GM19351 (cell line): ENCODE results near the gene BCL2.

Experiments used
- ATAC-seq: cut with Tn5 transposase; IDR thresholded peaks from one replicate; pipeline ENCODE4 v1.9.1; 2021; ENCODE audit warnings: mild to moderate bottlenecking, moderate library complexity; ENCODE audit not compliant: unreplicated experiment

The BCL2 gene

DNA sequence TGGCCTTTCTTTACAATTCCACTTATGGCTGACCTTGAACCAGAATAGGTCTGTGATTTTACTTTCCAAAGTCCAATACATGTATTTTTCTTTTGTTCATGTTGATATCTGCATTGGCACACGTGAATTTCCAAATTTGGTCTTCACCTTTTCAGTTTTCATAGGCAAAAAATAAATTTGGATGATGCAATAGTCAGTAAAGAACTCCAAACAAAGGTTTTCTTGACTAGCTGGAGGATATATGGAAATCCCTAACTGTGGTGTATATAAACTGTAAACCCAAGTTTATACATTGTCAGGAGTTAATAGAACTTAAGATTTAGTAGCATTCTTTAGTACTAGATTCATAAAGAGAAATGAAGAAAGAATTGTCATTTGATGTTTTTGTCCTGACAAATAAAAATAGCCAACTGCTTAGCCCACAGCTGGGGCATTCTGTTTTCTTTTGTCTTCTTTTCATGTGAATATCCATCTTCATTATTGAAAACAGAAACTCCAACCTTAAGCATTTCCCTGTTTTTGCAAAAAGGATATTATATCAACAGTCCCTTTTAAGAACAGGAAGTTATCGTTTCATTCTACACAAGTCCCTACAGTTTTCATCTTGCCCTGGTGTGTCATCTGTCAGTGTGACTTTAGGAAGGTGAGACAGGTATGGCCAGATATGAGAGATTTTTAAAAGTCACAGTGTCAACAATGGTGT, 132.9 kb downstream of the BCL2 start:
- no peak for ATAC-seq

DNA sequence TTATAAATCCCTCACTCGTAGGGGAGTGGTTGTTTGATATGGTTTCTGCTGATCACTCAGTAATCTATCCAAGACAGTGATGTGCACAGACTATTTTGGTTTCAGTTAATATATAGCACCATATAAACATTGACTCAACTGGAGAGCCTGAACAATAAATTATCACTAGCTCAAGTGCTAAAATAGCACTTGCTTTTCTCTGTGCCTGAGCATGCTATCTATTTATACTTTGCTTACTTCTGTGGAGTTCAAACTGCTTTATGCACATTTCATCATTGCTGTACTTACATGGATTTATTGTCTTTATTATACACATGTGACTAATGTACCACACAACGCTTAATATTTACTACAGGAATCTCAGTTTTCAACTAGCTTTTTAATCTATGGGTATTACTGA, 133.6 kb downstream of the BCL2 start:
- ATAC-seq, result no peak

DNA sequence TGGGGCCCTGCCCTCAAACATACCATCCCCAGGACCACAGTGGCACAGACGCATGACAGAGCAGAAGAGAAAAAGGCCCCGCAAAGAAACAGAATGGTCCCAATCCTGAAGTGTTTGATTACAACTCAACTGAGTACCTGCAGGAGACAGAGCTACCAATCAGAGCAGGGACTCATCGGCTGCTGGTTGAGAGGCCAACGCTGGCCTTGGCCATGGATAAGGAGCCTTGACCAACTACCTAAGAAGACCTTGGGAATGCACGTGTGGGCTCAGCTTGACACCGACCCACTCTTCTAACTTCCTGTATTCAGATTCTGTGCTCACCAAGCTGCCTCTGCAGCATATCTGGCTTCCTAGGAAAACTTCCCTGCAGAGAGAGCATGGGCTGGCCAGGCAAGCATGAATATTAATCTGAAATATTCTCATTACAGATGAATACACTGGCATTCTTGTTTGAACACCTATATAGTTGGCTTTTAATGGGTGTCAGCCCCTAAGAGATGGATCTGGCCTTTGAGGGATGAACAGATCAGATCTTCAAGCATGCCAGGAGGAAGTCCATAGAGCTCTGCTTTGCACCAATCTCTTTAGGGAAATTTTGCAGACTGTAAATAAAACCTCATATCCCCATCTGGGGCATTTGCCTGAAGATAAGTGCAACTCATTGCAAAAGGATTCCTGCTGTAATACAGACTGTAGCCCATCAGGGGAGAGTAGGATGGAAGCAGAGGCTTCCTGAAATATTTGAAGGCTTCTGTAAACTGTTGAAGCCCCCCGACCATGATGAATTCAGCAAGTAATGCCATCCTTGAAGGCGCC, 135.4 kb downstream of the BCL2 start:
- ATAC-seq, result no peak

GRCh38 chr18:63183378-63183777, 136.2 kb downstream of the BCL2 start:
- ATAC-seq, result no peak

- no peak for ATAC-seq
Measured at GRCh38 chr18:63182861-63183260, 136.7 kb downstream of the BCL2 start.

DNA sequence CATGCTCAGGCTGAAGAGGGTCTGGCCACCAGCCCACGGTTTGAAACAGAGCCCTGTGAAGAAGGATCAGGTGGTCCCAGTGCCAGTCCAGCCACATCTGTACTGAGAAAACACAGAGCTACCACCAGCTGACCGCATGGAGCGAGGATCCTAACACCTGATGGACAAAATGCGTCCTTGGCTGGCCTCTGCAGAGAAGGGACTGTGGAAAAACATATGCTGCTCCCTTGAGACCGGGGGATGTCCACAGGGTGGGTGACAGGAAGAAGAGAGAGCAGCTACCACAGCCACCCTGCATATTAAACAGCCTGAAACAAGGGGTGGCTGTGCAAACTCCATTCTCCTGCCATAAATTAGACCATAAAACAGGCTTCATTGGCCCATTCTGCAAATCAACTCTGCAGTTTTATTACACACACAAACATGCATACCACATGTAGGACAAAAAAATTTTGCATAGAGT, 137.2 kb downstream of the BCL2 start:
- peak; percentile 31 for ATAC-seq

GRCh38 chr18:63181706-63182309, 137.8 kb downstream of the BCL2 start:
- ATAC-seq, result no peak

- ATAC-seq, result peak; percentile 39
Measured at GRCh38 chr18:63180971-63181376, 138.6 kb downstream of the BCL2 start.

DNA sequence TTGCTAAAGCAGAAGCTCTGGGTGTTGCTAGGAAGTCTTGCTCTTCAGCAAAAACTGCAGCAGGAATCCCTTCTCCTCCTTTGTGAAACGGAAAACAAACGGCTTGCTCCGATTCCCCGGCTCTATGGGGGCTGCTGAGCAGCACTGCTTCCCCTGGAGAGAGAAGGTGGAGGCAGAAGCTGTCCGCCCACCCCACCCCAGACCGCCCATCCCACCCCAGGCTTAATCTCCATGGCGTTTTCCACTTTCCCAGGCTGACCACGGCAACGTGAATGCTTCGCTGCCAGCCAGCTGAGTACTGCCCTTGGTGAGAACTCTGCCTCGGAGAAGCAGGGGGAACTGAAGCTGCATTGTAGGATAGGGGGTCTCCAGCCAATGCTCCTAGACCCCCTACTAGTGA, 139.2 kb downstream of the BCL2 start:
- no peak for ATAC-seq

- ATAC-seq, result no peak
Measured at GRCh38 chr18:63179422-63179821, 140.1 kb downstream of the BCL2 start.

DNA sequence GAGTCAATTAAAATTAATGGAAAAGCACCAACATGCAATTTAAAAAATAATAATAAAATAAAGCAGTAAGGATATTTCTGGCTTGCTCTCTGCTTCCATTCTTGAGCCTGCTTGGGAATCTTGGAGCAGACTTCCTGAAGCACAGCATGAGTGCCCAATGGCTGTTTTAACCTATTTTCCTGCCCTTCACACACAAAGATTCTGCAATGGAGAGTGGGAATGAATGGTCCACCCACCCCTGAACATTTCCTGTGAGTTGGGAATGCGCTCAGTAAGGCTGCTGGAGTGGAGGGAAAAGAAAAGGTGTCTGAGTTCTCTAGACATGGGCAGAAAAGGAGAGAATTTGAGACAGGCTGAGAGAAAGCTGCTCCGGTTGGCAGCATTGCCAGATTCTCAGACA, 140.6 kb downstream of the BCL2 start:
- no peak for ATAC-seq

GRCh38 chr18:63177919-63178821, 141.4 kb downstream of the BCL2 start:
- ATAC-seq, result no peak

DNA sequence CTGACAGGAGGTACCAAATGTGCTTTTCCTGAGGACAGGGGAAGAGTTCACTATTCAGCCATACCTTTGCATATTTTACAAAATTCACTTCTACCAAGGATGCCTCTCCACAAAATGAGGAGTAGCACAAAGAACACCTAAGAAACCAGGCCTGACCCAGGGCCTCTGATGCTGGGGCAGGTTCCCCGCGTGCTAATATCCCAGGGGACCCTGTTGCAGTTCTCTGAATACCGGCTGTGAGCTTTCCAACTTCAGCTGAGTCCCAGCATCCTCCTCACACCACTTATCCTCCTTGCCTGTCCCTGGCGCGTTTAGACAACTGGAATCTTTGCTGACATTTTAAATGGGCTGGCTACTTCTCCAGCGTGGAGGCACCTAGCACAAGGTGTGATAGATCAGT, 142.3 kb downstream of the BCL2 start:
- no peak for ATAC-seq

DNA sequence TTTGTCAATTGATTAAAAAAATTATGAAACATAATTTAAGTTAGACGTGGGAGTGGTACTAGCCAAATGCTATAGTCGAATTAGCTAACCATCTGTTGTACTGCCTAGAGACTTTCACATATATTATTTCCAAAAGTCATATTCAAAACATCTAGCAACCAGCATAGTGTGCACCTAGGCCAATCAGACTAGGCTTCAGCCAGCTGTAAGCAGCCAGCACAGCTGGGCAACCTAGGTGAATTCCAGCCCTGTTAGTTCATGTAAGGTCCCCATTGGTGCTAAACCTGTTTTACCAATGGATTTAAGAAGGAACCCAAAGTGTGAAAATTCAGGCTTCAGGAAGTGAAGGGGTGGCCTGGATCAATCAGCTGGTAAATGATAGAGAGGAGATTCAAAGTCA, 144.3 kb downstream of the BCL2 start:
- ATAC-seq, result peak; percentile 66

DNA sequence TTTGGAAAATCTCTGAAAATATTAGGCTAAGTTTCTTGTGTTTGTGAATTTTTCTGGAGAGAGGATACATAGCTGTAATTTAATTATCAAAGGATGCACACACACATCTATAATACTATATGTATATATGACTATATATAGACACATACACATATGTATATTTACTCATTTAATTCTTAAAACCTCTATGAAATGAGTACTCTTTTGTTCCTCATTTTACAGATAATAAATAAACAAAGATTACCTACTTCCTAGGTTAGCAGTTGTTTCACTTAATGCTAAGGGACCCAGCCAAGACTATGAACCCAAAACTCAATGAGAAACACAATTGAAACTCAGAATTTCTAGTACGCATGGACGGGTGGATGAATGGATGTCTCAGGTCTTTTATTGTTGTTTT, 145.6 kb downstream of the BCL2 start:
- ATAC-seq, result no peak

GRCh38 chr18:63169853-63170252, 149.7 kb downstream of the BCL2 start:
- ATAC-seq, result no peak

- no peak for ATAC-seq
Measured at GRCh38 chr18:63168287-63168686, 151.3 kb downstream of the BCL2 start.

DNA sequence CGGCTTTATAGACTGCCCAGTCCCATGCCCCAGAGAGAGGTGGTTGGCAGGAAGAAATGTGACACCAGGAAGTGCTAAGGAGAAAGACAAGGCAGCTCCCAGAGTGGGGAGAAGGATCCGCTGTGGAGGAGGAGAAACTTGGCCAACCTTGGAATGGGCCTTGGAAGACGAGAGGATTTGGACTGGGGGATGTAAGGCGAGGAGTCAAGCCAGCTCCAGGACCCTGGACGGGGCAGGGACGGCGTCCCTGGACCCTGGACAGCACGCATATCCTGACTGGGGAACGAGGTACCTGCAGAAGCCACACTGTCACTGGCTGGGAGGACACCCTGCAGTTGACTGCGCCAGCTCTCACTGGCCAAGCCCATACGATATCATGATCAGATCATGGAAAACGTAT, 153.4 kb downstream of the BCL2 start:
- ATAC-seq, result no peak

DNA sequence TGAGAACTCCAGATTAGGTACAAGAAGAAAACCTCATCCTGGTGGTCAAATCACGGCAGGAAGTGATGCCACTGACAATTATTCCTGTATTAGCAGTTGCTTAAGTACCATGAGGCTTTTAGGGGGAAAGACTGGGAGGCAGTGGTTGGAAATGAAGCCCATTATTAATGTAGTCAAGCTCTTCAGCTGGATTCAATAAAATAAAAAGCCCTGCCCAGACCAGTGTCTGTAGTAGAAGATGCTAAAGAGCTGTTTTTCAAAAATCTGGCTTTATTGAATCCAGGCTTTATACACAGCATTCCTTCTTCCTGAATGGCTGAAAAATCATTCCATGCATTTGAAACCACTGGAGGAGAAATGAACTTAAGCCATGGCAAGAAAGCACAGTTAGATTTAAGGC, 155.2 kb downstream of the BCL2 start:
- ATAC-seq, result no peak

- peak; percentile 32 for ATAC-seq
Measured at GRCh38 chr18:63162271-63163014, 157.1 kb downstream of the BCL2 start.
